MM.1S (cell line): Measurements from ENCODE around the gene GPRIN3.

Experiments
- DNase-seq: peaks from one replicate; pipeline ENCODE4 v3.0.0-alpha.2; 2015
- H2AFZ ChIP-seq: fragments of 300-600 bp; sonication (generic); 2 replicates; pipeline ENCODE4 v1.6.0; 2016; ENCODE audit warnings: antibody characterized with exemption, low read length
- H3F3A ChIP-seq: fragments of 300-600 bp; sonication (generic); 2 replicates; pipeline ENCODE4 v1.6.1; 2016; ENCODE audit warnings: mild to moderate bottlenecking, antibody characterized with exemption, low read length, moderate library complexity, mixed read lengths; ENCODE audit not compliant: insufficient read depth
- H3K27ac ChIP-seq: fragments of 300-600 bp; sonication (generic); 2 replicates; pipeline ENCODE4 v1.5.1; 2016; ENCODE audit warnings: mild to moderate bottlenecking, low read length
- H3K27me3 ChIP-seq: fragments of 300-600 bp; sonication (generic); replicated peaks from 2 replicates; pipeline ENCODE4 v1.6.0; 2016; ENCODE audit warnings: low read length; ENCODE audit not compliant: insufficient read depth
- H3K36me3 ChIP-seq: fragments of 300-600 bp; sonication (generic); replicated peaks from 2 replicates; pipeline ENCODE4 v1.6.1; 2016; ENCODE audit warnings: mild to moderate bottlenecking, low read length, mixed read lengths; ENCODE audit not compliant: insufficient read depth
- H3K4me1 ChIP-seq: fragments of 300-600 bp; sonication (generic); 2 replicates; pipeline ENCODE4 v1.6.1; 2016; ENCODE audit warnings: low read length, mixed read lengths
- H3K4me2 ChIP-seq: fragments of 300-600 bp; sonication (generic); 2 replicates; pipeline ENCODE4 v1.6.0; 2016; ENCODE audit warnings: low read depth, low read length
- H3K4me3 ChIP-seq: fragments of 300-600 bp; sonication (generic); 2 replicates; pipeline ENCODE4 v1.5.1; 2016; ENCODE audit warnings: low read length, mixed read lengths
- H3K79me2 ChIP-seq: fragments of 300-600 bp; sonication (generic); 2 replicates; pipeline ENCODE4 v1.6.1; 2016; ENCODE audit warnings: mixed run types, low read length, mixed read lengths
- H3K9ac ChIP-seq: fragments of 300-600 bp; sonication (generic); 2 replicates; pipeline ENCODE4 v1.6.1; 2016; ENCODE audit warnings: low read length, mixed read lengths
- H3K9me2 ChIP-seq: fragments of 300-600 bp; sonication (generic); replicated peaks from 2 replicates; pipeline ENCODE4 v1.6.1; 2016; ENCODE audit warnings: mild to moderate bottlenecking, low read length, mixed read lengths; ENCODE audit not compliant: insufficient read depth
- H3K9me3 ChIP-seq: fragments of 300-600 bp; sonication (generic); replicated peaks from 2 replicates; pipeline ENCODE4 v1.6.1; 2016; ENCODE audit warnings: mild to moderate bottlenecking, low read length, mixed read lengths; ENCODE audit not compliant: insufficient read depth
- H4K20me1 ChIP-seq: fragments of 300-600 bp; sonication (generic); 2 replicates; pipeline ENCODE4 v1.6.1; 2016; ENCODE audit warnings: mild to moderate bottlenecking, low read length, moderate library complexity, mixed read lengths; ENCODE audit not compliant: insufficient read depth
- CTCF ChIP-seq: fragments of 300-600 bp; sonication (generic); IDR thresholded peaks from 2 replicates; pipeline ENCODE4 v1.5.1; 2016; ENCODE audit warnings: antibody characterized with exemption, low read length, mixed read lengths
- EZH2 ChIP-seq: fragments of 300-600 bp; sonication (generic); optimal IDR thresholded peaks from 2 replicates; pipeline ENCODE3; 2017; ENCODE audit warnings: low read depth, mild to moderate bottlenecking, antibody characterized with exemption, low read length, mixed read lengths
- EZH2phosphoT487 ChIP-seq: fragments of 300-600 bp; sonication (generic); IDR thresholded peaks from 2 replicates; pipeline ENCODE4 v1.6.1; 2018; ENCODE audit warnings: antibody characterized with exemption, low read length

Gene GPRIN3

DNA sequence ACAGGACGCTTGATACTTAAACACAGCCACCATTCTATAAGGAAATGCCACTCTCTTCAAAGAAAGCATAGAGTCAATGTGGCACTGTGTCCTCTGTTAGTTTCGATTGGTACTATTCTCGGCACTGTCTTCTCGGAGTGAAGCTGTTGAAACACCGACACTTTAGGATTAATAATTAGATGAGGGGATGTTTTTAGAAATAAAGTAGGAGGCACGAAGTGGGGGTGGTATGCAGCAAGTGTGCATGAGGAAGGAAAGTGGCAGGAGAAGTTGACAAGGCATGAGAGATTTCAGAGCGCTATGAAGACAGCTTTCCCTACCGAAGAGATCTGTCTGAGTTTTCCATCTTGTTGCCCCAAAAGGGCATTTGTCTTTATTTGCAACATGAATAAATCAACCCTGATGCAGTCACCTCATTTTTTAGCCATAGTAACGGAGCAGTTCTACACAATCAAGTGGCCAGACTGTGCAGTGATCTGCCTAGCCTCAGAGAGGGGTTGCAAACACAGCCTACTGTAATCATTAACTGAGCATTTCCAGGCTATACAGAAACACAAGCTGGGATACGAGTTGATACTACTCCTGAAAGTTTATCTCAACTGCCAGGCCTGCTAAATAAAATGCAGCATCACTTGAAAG lies 8.3 kb downstream of the GPRIN3 start:
- peak overlapping the region; percentile 96 for H3K9ac ChIP-seq
- TF ChIP-seq CTCF (no peak), EZH2phosphoT487 (no peak), EZH2 (no peak)
- peaks cover 97% of the 10 kb centered on the region for H3K79me2 ChIP-seq
- no peaks in the 10 kb centered on the region for H3K9me3 ChIP-seq
- peak overlapping the region; percentile 65 for H3K4me3 ChIP-seq
- peak overlapping the region; percentile 89 for H3K4me2 ChIP-seq
- peak; percentile 80 for DNase-seq
- H3K9me2 ChIP-seq: no peaks in the 10 kb centered on the region
- peaks cover 36% of the 10 kb centered on the region for H3K4me1 ChIP-seq
- 0 out of 2 replicates have a peak, but pooled peaks cover 5% of the 10 kb centered on the region for H3K36me3 ChIP-seq
- peaks cover 93% of the 10 kb centered on the region for H3F3A ChIP-seq
- peak overlapping the region; percentile 100 for H3K27ac ChIP-seq
- no peaks in the 10 kb centered on the region for H3K27me3 ChIP-seq
- no peak overlapping the region for H2AFZ ChIP-seq
- H4K20me1 ChIP-seq: no peaks in the 10 kb centered on the region

- H3K4me2 ChIP-seq: peak overlapping the region; percentile 89
- peak overlapping the region; percentile 65 for H3K4me3 ChIP-seq
- peak; percentile 22 for TF ChIP-seq CTCF
- TF ChIP-seq EZH2: no peak
- peaks cover 39% of the 10 kb centered on the region for H3K4me1 ChIP-seq
- H3K36me3 ChIP-seq: 0 out of 2 replicates have a peak, but pooled peaks cover under 1% of the 10 kb centered on the region
- H3K27ac ChIP-seq: peak overlapping the region; percentile 100
- DNase-seq: peak; percentile 77
- H3K9me3 ChIP-seq: no peaks in the 10 kb centered on the region
- H4K20me1 ChIP-seq: no peaks in the 10 kb centered on the region
- no peaks in the 10 kb centered on the region for H3K27me3 ChIP-seq
- H3K9me2 ChIP-seq: no peaks in the 10 kb centered on the region
- peaks cover 94% of the 10 kb centered on the region for H3F3A ChIP-seq
- H3K79me2 ChIP-seq: peaks cover 97% of the 10 kb centered on the region
- H2AFZ ChIP-seq: no peak overlapping the region
- H3K9ac ChIP-seq: peak overlapping the region; percentile 96
Measured at GRCh38 chr4:89298788-89299152, 8.8 kb downstream of the GPRIN3 start.

DNA sequence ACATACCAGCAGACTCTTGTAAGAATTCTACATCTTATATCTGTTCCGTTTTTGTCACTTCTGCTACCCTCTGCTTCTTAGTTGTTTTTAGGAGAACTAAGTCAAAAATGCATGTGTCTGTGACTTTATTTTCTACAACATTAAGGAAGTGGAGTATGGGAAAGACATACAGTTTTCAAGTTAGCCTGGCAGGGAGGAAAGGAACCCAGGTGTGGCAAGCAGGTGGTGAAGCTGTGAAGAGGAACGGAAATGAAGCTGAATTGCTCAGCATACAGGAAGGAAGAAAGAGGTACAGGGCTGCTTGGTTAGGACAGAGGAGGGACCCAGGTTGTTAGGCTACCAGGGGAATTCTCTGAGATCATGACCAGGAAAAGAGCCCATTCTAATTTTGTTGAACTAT lies 9.4 kb downstream of the GPRIN3 start:
- peak overlapping the region; percentile 100 for H3K27ac ChIP-seq

More for the DNA sequence above, 9.4 kb downstream of the GPRIN3 start:
- TF ChIP-seq CTCF: no peak
- TF ChIP-seq EZH2: no peak
- TF ChIP-seq EZH2phosphoT487: no peak
- Histone ChIP-seq H3K36me3 (no peaks in the 10 kb centered on the region), H3K9me2 (no peaks in the 10 kb centered on the region), H2AFZ (no peak overlapping the region), H3K9me3 (no peaks in the 10 kb centered on the region), H3K4me3 (peak overlapping the region; percentile 65), H4K20me1 (no peaks in the 10 kb centered on the region), H3K4me2 (peak overlapping the region; percentile 89), H3K79me2 (peaks cover 98% of the 10 kb centered on the region), H3K9ac (peak overlapping the region; percentile 96), H3F3A (peaks cover 97% of the 10 kb centered on the region), H3K4me1 (peaks cover 41% of the 10 kb centered on the region), H3K27me3 (no peaks in the 10 kb centered on the region)
- peak; percentile 88 for DNase-seq
